Duodenal mucosa (tissue), 2 donors: ENCODE results near the gene SNX8.

Source experiments
- H3K27ac ChIP-seq: one replicate; pipeline ENCODE4 v1.7.0; 2013; ENCODE audit warnings: low read depth, low read length
- H3K27me3 ChIP-seq, 2 donors: one replicate each; pipeline ENCODE4 v1.7.0; 2013; ENCODE audit warnings: low read length in 2 of 2, control low read depth in 1 of 2; ENCODE audit not compliant: insufficient read depth in 2 of 2, control insufficient read depth in 1 of 2
- H3K36me3 ChIP-seq, 2 donors: one replicate each; pipeline ENCODE4 v1.7.0; 2013; ENCODE audit warnings: low read length in 2 of 2, control low read depth in 1 of 2; ENCODE audit not compliant: insufficient read depth in 2 of 2, control insufficient read depth in 1 of 2
- H3K4me1 ChIP-seq, 2 donors: one replicate each; pipeline ENCODE4 v1.7.0; 2013; ENCODE audit warnings: low read length in 2 of 2, control low read depth in 1 of 2; ENCODE audit not compliant: insufficient read depth in 2 of 2, control insufficient read depth in 1 of 2
- H3K4me3 ChIP-seq, 2 donors: one replicate each; pipeline ENCODE4 v1.7.0; 2013; ENCODE audit warnings: low read length in 2 of 2, low read depth in 1 of 2
- H3K9ac ChIP-seq, 2 donors: one replicate each; pipeline ENCODE4 v1.7.0; 2013; ENCODE audit warnings: low read length in 2 of 2, low read depth in 1 of 2
- H3K9me3 ChIP-seq, 2 donors: one replicate each; pipeline ENCODE4 v1.7.0; 2013; ENCODE audit warnings: low read length in 2 of 2, control low read depth in 1 of 2; ENCODE audit not compliant: control insufficient read depth in 1 of 2

The SNX8 gene

DNA sequence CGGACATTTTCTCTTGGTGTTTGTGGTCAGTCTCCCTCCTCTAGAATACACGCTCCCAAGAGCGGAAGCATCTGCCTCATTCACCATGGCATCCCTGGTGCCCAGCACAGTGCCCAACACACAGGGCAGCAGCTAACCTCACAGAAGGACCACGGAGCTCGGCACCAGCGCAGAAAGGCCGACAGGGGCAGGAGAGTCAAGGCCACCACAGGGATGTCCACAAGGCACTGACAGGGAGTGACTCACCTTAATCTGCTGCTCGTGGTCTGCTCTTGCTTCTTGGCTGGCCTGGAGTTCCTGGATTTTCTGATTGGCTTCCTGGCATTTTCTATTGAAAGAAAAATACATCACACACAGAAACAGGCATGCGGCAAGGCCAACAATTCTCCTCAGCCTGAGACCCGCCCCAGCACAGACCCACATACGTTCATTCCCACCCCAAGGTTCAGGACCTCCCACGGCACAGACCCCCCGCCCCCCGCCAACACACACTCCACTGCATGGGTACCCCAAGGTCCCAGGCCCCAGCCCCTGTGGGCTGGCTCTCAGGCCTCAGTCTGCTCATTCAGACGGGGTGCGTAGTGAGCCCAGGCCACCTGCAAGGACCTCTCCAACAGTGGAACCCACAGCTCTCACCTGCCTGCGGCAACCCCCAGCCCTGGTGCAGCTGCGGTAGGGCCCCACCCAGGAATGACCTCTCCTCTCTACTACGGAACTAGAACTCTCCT is 96.4 kb downstream of the SNX8 start:
- no peaks in the 10 kb centered on the region for H3K4me1 ChIP-seq
- H3K9ac ChIP-seq: no peak overlapping the region
- no peaks in the 10 kb centered on the region for H3K27me3 ChIP-seq
- no peak overlapping the region for H3K4me3 ChIP-seq
- H3K36me3 ChIP-seq: peaks cover 21 to 72% of the 10 kb centered on the region in 2 donors
- H3K27ac ChIP-seq: no peak overlapping the region
- H3K9me3 ChIP-seq: no peaks in the 10 kb centered on the region

DNA sequence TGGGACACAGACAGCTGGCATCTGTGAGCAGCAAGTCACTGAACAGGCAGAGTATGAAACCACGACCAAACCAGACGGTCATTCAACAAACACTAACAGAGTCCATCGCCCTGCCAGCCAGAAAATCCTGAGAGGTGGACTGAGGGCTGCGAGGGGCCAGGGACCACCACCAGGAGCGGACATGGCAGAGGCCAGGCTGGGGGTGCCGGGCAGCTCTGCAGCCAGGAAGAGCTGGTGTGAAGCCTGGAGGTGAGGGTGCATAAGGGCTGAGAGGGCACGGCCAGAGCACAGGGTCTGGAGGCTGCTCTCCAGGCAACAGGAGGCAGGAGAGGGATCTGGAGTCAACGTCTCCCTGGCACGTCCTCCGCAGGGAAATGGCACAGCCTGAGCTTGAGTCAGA is 97.0 kb downstream of the SNX8 start:
- no peaks in the 10 kb centered on the region for H3K9me3 ChIP-seq
- H3K9ac ChIP-seq: no peak overlapping the region
- H3K4me3 ChIP-seq: no peak overlapping the region
- H3K27ac ChIP-seq: no peak overlapping the region
- H3K36me3 ChIP-seq: peaks cover 21 to 73% of the 10 kb centered on the region in 2 donors
- no peaks in the 10 kb centered on the region for H3K27me3 ChIP-seq
- no peaks in the 10 kb centered on the region for H3K4me1 ChIP-seq

DNA sequence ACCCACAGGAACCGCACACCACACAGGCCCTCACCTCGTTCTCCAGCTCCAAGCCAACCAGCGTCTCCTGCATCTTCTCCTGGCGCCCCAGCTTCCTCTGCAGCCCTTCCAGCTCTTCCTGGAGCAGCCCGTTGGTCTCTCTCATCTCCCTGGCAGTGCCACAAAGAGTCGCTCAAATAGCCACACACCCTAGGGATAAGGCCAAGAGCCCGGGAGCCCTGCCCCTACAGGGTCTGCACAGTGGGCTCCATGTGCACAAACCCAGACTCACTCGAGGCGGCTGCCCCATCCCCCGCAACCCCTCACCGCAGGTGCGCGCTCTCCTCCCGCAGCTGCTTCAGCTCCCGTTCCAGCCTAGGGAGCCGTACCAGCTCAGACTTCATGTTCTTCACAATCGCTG is 98.4 kb downstream of the SNX8 start:
- Histone ChIP-seq H3K27ac (no peak overlapping the region), H3K27me3 (no peaks in the 10 kb centered on the region), H3K4me1 (no peaks in the 10 kb centered on the region), H3K4me3 (no peak overlapping the region), H3K9ac (no peak overlapping the region), H3K9me3 (no peaks in the 10 kb centered on the region), H3K36me3 (peaks cover 21 to 72% of the 10 kb centered on the region in 2 donors)

DNA sequence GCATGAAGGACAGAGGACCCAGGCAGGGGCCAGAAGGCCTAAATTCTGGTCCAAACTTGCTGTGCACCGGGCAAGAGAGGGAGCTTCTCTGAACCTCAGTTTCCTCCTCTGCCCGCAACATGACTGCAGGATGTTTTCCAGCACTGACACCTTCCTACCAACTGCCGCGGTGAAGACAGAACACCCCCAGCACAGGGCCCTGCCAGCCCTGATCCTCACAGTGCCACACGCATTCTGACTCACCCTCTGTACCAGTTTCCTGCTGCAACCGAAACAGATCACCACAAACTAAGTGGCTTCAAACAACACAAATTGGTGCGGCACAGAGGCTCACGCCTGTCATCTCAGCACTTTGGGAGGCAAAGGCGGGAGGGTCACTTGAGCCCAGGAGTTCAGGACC is 99.6 kb downstream of the SNX8 start:
- Histone ChIP-seq H3K27ac (no peak overlapping the region), H3K4me1 (no peaks in the 10 kb centered on the region), H3K9ac (no peak overlapping the region), H3K4me3 (no peak overlapping the region), H3K27me3 (no peaks in the 10 kb centered on the region), H3K36me3 (peaks cover 25 to 67% of the 10 kb centered on the region in 2 donors), H3K9me3 (no peaks in the 10 kb centered on the region)

DNA sequence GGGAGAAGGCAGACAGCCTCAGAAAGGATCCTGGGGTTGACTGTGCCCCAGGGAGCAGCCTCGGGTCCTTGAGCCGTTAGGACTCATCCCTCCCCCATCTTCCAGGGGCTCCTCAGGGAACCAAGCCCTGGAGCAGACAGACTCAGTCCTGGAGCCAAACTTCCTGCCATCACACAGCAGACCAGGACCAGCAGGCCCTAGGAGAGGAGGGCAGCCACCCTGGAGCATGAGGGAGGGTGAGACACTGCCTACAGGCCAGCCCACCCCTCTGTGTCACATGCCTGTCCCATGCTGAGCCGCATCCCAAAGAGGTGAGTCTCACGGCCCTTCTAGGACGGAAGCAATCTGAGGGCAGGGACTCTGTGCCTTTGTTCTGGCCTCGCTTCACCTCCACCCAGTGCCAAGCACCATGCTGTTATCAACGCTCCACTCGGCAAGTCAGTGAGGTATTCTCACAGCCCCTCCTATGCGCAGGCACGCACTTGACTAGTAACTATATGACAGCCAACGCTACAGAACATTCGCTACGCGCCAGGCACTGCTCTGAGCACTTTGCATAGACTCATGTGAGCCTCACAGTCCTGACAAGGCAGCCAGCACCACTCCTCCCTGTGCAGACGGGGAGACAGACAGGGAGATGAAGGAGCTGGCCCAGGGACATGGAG is 100.6 kb downstream of the SNX8 start:
- Histone ChIP-seq H3K4me1 (no peaks in the 10 kb centered on the region), H3K36me3 (peaks cover 25 to 74% of the 10 kb centered on the region in 2 donors), H3K4me3 (no peak overlapping the region), H3K27ac (no peak overlapping the region), H3K9ac (no peak overlapping the region), H3K9me3 (no peaks in the 10 kb centered on the region), H3K27me3 (no peaks in the 10 kb centered on the region)

DNA sequence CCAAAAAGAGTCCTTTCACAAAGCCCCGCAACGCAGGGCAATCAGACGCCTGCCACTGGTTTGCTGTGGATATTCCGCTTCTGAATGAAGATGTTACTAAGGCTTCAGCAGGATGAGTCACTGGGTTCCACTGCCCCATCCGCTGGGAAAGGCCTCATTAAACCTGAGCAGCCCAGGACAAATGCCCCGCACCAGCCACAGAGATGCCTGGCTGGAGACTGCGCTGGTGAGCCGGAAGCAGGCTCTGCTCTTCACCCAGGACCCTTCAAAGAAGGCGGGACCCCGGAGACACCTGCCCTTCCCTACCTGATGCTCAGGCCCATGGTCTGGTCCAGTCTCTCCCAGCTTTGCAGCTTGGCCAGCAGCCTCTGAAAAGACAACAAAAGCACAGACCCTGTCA is 101.3 kb downstream of the SNX8 start:
- H3K36me3 ChIP-seq: peaks cover 25 to 73% of the 10 kb centered on the region in 2 donors
- no peak overlapping the region for H3K4me3 ChIP-seq
- H3K27ac ChIP-seq: no peak overlapping the region
- no peak overlapping the region for H3K9ac ChIP-seq
- no peaks in the 10 kb centered on the region for H3K9me3 ChIP-seq
- no peaks in the 10 kb centered on the region for H3K27me3 ChIP-seq
- H3K4me1 ChIP-seq: no peaks in the 10 kb centered on the region

DNA sequence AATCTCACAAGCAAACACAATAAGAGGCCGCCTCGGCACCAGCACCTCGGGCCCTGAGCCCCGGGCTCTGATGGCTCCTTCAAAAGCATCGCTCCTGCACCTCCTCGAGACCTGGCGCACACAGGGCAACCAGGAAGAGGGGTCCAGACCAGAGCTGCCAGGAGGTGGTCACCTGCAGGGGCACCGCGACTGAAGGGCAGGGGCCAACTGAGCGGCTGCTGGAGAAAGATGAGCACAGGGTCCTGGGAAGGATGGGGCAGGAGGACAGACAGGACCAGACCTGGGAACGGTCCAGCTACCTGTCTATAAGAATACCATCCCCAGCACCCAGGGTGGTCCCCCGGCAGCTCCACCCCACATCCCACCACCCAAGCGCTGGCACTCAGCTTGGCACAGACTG is 102.3 kb downstream of the SNX8 start:
- Histone ChIP-seq H3K9ac (no peak overlapping the region), H3K9me3 (no peaks in the 10 kb centered on the region), H3K36me3 (peaks cover 27 to 70% of the 10 kb centered on the region in 2 donors), H3K4me1 (no peaks in the 10 kb centered on the region), H3K4me3 (no peak overlapping the region), H3K27me3 (no peaks in the 10 kb centered on the region), H3K27ac (no peak overlapping the region)

DNA sequence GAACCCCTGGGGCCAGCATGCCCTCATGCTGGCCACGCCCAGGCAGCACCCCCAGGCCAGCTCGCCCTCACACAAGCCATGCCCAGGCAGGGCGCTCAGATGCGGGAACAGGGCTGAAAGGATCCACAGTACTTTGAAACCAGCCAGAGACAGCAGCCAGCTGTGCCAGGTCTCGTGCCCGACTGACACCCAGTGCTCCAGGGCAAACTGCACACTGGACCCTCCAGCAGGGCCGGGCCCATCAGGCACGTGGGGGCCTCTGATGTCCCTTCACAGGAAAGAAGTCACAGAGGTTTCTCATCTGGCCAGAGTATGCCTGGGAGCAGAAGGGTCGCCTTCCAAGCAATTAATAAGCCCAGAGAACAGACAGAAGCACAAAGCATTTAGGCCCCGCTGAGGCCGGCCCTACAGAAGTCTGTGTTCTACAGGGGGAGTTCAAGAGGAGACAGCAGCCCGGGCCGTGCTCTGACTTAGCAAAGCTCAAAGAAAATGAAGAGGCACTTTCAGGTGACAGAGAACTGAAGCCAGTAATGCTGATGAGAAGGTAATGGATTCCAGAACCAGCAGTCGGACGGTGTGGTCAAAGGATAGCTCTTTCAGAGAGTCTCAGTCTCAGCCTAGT is 102.9 kb downstream of the SNX8 start:
- H3K27ac ChIP-seq: no peak overlapping the region
- no peak overlapping the region for H3K9ac ChIP-seq
- H3K4me3 ChIP-seq: no peak overlapping the region
- H3K36me3 ChIP-seq: peaks cover 27 to 64% of the 10 kb centered on the region in 2 donors
- H3K4me1 ChIP-seq: no peaks in the 10 kb centered on the region
- no peaks in the 10 kb centered on the region for H3K9me3 ChIP-seq
- H3K27me3 ChIP-seq: no peaks in the 10 kb centered on the region

DNA sequence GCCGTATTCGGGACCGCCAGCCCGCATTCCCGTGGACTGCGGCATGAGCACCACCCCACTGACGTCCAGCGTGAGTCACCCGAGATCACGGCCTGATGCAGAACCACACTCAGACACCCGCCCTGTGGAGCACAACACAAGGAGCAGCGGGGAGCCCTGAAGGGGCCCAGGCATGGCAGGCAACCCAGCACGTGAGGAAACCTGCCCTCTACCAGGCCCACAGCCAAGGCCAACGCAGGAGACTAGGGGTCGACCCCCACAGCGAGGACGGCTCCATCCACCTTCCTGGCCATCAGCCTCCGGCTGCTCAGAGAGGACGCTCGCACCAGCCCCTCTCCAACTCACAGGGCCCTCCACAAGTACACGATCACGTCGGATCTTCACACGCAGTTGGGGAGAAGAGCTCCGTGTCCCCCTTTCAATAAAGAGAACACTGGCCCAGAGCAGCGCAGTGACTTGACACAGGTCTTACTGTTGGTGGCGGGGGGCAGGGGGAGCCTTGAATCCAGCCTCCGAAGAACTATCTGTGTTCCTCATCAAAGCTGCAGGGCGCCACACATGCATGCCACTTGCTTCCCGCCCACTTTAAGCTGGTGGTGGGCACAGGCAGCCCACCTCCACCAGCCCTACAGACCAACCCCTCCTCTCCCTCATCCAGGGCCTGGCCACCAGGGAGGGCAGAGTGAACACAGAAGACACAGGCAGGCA is 103.5 kb downstream of the SNX8 start:
- Histone ChIP-seq H3K4me3 (no peak overlapping the region), H3K4me1 (no peaks in the 10 kb centered on the region), H3K9me3 (no peaks in the 10 kb centered on the region), H3K27me3 (no peaks in the 10 kb centered on the region), H3K9ac (no peak overlapping the region), H3K36me3 (peaks cover 26 to 57% of the 10 kb centered on the region in 2 donors), H3K27ac (no peak overlapping the region)

DNA sequence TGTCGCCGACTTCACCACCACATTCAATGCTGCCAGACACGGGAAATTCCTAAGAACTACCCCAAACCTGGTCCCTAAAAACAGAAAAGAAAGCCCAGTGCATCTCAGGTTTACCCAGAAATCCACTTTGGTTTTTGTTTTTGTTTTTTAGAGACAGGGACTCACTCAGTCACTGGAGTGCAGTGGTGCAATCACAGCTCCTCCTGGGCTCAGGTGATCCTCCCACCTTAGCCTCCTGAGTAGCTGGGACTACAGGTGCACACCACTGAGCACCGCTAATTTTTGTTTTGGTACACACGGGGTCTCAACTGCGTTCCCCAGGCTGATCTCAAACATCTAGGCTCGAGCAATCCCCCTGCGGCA is 104.3 kb downstream of the SNX8 start:
- Histone ChIP-seq H3K36me3 (peaks cover 23 to 52% of the 10 kb centered on the region in 2 donors), H3K27ac (no peak overlapping the region), H3K27me3 (no peaks in the 10 kb centered on the region), H3K9me3 (no peaks in the 10 kb centered on the region), H3K4me1 (no peaks in the 10 kb centered on the region), H3K4me3 (no peak overlapping the region), H3K9ac (no peak overlapping the region)
